Astrocyte (in vitro differentiated cells and primary cell): ENCODE measurements around the gene ANTXR1. TPM values are rescaled to one million over a fixed set of nuclear protein-coding genes. Genes with fewer than 3 reads are reported as not detected.

Source experiments
- DNase-seq: peaks from one replicate; pipeline ENCODE4 v3.0.0-alpha.2; 2010; ENCODE audit warnings: low read depth
- FAIRE-seq: peaks from 2 replicates; lab custom pipeline; 2011; peaks lifted over from hg19 to GRCh38; lab: Jason Lieb, UNC
- H2AFZ ChIP-seq: 2 replicates; pipeline ENCODE4 v1.6.0; 2012; ENCODE audit warnings: low read depth, low read length, inconsistent platforms
- H3K27ac ChIP-seq: 2 replicates; pipeline ENCODE4 v1.5.1; 2011; ENCODE audit warnings: low read depth, low read length, inconsistent platforms
- H3K27me3 ChIP-seq: 2 replicates; pipeline ENCODE4 v1.6.0; 2011; ENCODE audit warnings: low read length, inconsistent platforms; ENCODE audit not compliant: insufficient read depth
- H3K36me3 ChIP-seq: 2 replicates; pipeline ENCODE4 v1.5.1; 2011; ENCODE audit warnings: low read length, inconsistent platforms; ENCODE audit not compliant: insufficient read depth
- H3K4me1 ChIP-seq: 2 replicates; pipeline ENCODE4 v1.5.1; 2011; ENCODE audit warnings: low read length, inconsistent platforms; ENCODE audit not compliant: insufficient read depth
- H3K4me2 ChIP-seq: 2 replicates; pipeline ENCODE4 v1.6.0; 2012; ENCODE audit warnings: low read length, inconsistent platforms
- H3K4me3 ChIP-seq: 2 replicates; pipeline ENCODE4 v1.5.1; 2011; ENCODE audit warnings: low read depth, mild to moderate bottlenecking, low read length, inconsistent platforms; ENCODE audit not compliant: insufficient read depth
- H3K79me2 ChIP-seq: 2 replicates; pipeline ENCODE4 v1.6.0; 2012; ENCODE audit warnings: mild to moderate bottlenecking, low read length, inconsistent platforms; ENCODE audit not compliant: insufficient read depth
- H3K9ac ChIP-seq: 2 replicates; pipeline ENCODE4 v1.6.0; 2012; ENCODE audit warnings: mild to moderate bottlenecking, low read length, inconsistent platforms
- H3K9me3 ChIP-seq: 2 replicates; pipeline ENCODE4 v1.5.1; 2012; ENCODE audit warnings: low read depth, mild to moderate bottlenecking, low read length, inconsistent platforms; ENCODE audit not compliant: insufficient read depth
- H4K20me1 ChIP-seq: 2 replicates; pipeline ENCODE4 v1.6.0; 2012; ENCODE audit warnings: low read length, inconsistent platforms; ENCODE audit not compliant: insufficient read depth
- H3K27ac Mint-ChIP-seq: one replicate; pipeline ENCODE4 v1.8.0; 2021; ENCODE audit warnings: mild to moderate bottlenecking, mixed read lengths; ENCODE audit not compliant: unreplicated experiment
- H3K27me3 Mint-ChIP-seq: one replicate; pipeline ENCODE4 v1.8.0; 2021; ENCODE audit warnings: low read depth, mixed read lengths; ENCODE audit not compliant: unreplicated experiment
- H3K36me3 Mint-ChIP-seq: one replicate; pipeline ENCODE4 v1.8.0; 2021; ENCODE audit warnings: low read depth, mixed read lengths; ENCODE audit not compliant: unreplicated experiment
- H3K4me1 Mint-ChIP-seq: one replicate; pipeline ENCODE4 v1.8.0; 2021; ENCODE audit warnings: low read depth, mixed read lengths; ENCODE audit not compliant: unreplicated experiment
- H3K4me3 Mint-ChIP-seq: one replicate; pipeline ENCODE4 v1.8.0; 2021; ENCODE audit warnings: mild to moderate bottlenecking, moderate library complexity, mixed read lengths; ENCODE audit not compliant: unreplicated experiment
- H3K9me3 Mint-ChIP-seq: one replicate; pipeline ENCODE4 v1.8.0; 2021; ENCODE audit warnings: mild to moderate bottlenecking, mixed read lengths; ENCODE audit not compliant: unreplicated experiment
- CTCF ChIP-seq: IDR thresholded peaks from 2 replicates; pipeline ENCODE4 v1.5.1; 2011; ENCODE audit warnings: low read depth, mild to moderate bottlenecking, inconsistent platforms, low read length, moderate library complexity; ENCODE audit not compliant: insufficient read depth
- EZH2 ChIP-seq: IDR thresholded peaks from 2 replicates; pipeline ENCODE4 v1.6.1; 2012; ENCODE audit warnings: mild to moderate bottlenecking, low read length, inconsistent platforms; ENCODE audit not compliant: insufficient read depth
- total RNA-seq: library from RNA; stranded (reverse); gene quantifications from 2 replicates; pipeline ENCODE4 v1.2.1, GENCODE V29; 2021

Gene ANTXR1
- total RNA-seq, 1 donor from 2014 or later = 67.8 TPM

DNA sequence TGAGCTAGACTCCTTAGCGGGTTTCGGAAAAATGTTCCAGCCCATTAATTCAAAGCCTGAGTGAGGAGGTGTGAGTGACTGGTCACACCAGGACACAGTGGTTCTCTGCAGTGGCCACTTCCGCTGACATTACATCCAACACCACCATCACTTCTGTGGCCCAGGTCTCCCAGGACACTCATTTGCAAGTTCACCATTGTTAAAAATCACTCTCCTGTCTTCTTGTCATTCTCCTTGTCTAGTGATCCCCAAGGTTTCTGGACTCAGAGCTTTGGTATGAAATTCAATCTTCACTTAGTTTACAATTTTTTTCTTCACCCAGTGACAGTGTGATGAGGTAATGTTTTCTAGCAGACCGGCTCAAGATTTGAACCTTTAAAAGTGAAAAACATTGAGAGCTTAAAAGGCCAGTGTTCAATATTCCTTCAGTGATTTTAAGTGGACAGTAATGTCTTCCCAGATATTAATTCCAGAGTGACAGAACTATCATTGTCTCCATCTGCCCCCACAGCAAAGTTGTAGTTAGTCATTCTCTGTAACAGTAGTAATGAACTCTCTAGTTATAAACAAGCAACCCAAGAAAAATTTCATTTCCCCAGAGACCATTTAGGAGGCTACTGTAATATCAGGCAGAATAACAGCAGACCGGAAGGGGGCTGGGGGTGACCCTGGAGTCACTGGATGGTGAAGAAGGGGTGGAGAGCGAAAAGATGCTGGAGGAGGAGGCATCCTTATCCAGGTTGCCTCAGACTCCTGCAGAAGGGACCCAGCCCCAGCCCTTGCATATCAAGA, 209.2 kb downstream of the ANTXR1 start:
- Histone ChIP-seq H2AFZ (no peak overlapping the region), H3K36me3 (no peaks in the 10 kb centered on the region), H3K27ac (peak overlapping the region; percentile 44), H3K4me1 (peaks cover 32% of the 10 kb centered on the region), H4K20me1 (no peaks in the 10 kb centered on the region), H3K4me3 (no peak overlapping the region), H3K9me3 (no peaks in the 10 kb centered on the region), H3K79me2 (no peaks in the 10 kb centered on the region), H3K9ac (peak overlapping the region; percentile 14), H3K27me3 (no peaks in the 10 kb centered on the region), H3K4me2 (peak overlapping the region; percentile 41)
- Mint-ChIP-seq H3K27ac (peak overlapping the region; percentile 67), H3K36me3 (peaks cover 2% of the 10 kb centered on the region), H3K9me3 (peaks cover 2% of the 10 kb centered on the region), H3K27me3 (no peaks in the 10 kb centered on the region), H3K4me3 (no peak overlapping the region), H3K4me1 (peaks cover 59% of the 10 kb centered on the region)
- DNase-seq (peak; percentile 67), FAIRE-seq (peak; percentile 70)
- TF ChIP-seq CTCF (no peak), EZH2 (no peak)

DNA sequence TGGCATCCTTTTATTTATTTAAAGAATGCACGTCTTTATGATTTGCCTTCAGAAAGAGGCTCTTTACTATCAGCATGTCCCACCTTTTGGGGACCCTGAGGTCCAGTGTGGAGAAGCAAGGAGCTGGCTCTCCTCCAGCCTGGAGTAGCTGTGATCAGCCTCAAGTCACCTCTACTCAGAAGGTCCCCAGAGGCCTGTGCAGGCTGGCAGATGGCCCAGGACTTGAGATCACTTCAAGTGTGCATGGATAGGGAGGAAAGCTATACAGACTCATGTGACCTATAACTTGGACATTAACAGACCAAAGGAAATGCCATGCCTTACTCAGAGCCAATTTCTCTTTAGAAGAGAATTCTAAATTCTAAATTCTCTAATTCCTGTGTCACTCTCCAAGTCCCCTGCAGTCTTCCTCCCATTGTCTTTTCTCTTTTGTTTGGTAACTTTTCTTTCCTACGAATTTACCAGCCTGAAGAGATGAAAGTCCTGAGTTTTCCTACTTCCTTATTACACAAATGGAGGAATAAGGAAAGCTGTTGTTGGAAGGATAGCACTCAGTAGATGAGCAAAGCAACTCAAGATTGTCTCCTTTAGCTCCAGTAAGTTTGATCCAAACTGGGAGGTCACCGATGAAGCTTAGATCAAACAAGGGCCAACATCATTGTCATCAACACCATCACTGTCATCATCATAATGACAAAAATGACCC, 210.1 kb downstream of the ANTXR1 start:
- Histone ChIP-seq H3K4me1 (peaks cover 29% of the 10 kb centered on the region), H3K27me3 (no peaks in the 10 kb centered on the region), H3K4me2 (peak overlapping the region; percentile 41), H4K20me1 (no peaks in the 10 kb centered on the region), H3K36me3 (no peaks in the 10 kb centered on the region), H2AFZ (no peak overlapping the region), H3K9ac (no peak overlapping the region), H3K4me3 (no peak overlapping the region), H3K27ac (no peak overlapping the region), H3K79me2 (no peaks in the 10 kb centered on the region), H3K9me3 (no peaks in the 10 kb centered on the region)
- Mint-ChIP-seq H3K27ac (no peak overlapping the region), H3K9me3 (peaks cover 3% of the 10 kb centered on the region), H3K27me3 (no peaks in the 10 kb centered on the region), H3K36me3 (peaks cover 2% of the 10 kb centered on the region), H3K4me1 (peaks cover 59% of the 10 kb centered on the region), H3K4me3 (no peak overlapping the region)
- peak; percentile 64 for FAIRE-seq
- TF ChIP-seq EZH2 (no peak), CTCF (no peak)
- no peak for DNase-seq
